Stimulated activated CD4-positive, alpha-beta T cell treated with anti-CD3 and anti-CD28 coated beads, Interleukin-12 subunit alpha, Interleukin-12 subunit beta, amount 100 ng/mL, for 24 hours (primary cell): ENCODE measurements around the gene B9D2.
"Not testable (repeated sequence)": the region's sequence is repeated elsewhere in the genome, so short reads cannot be mapped to it uniquely, and the experiment has no call there.

Source experiments
- DNase-seq, 2 experiments: peaks; one replicate each; pipeline ENCODE4 v3.0.0-alpha.2; 2020; ENCODE audit warnings: low read depth in 2 of 2

B9D2 gene

DNA sequence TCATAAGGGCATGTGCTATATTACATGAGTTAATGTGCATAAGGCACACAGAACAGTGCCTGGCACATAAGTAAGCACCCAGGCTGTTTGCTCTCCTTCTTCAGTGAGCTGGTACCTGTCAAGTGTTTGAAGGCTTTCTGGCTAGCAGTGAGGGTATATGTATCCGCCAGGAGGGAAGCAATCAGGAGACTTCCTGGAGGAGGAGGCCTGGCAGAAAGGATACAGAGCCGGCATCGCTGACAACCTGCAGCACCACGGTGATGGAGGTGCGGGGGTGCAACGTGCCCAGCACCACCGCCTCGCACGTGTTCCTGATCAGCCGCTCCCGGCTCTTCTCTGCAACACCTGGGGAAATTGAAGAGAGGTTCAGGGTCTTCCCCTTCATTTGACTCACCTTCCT, 27.7 kb upstream of the B9D2 start:
- DNase-seq, result no peak

DNA sequence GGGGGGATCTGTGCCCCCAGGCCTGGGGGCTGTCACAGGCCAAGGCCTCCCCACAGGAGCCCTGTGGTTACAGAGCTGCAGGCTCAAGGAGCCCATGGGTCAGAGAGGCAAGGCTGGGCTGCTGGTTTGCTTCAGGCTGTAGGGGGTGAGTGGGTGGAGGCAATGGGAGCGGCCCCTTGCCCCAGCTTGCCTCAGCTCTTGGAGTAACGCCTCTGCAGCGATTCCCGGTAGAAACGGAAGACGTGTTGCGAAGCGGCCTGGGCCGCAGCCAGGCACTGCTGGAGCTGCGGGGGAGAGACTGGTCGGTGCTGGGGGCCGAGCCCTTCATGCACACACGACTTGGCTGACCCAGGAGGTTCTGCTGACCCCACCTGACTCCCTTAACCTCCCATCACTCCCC, 22.5 kb upstream of the B9D2 start:
- DNase-seq, result no peak

DNA sequence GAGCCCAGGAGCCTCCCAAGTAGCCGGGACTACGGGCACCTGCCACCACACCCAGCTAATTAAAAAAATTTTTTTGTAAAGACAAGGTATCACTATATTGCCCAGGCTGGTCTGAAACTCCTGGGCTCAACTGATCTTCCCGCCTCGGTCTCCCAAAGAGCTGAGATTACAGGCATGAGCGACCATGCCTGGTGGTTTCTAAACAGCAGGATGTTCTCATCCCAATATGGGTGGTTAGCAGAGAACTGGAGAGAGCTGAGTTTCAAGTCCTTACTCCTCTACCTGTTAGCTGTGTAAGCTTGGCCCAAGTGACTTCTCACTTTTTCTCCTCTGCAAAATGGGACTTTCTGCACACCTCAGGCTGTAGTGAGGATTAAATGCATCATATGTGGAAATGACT, 20.4 kb upstream of the B9D2 start:
- DNase-seq, result no peak

DNA sequence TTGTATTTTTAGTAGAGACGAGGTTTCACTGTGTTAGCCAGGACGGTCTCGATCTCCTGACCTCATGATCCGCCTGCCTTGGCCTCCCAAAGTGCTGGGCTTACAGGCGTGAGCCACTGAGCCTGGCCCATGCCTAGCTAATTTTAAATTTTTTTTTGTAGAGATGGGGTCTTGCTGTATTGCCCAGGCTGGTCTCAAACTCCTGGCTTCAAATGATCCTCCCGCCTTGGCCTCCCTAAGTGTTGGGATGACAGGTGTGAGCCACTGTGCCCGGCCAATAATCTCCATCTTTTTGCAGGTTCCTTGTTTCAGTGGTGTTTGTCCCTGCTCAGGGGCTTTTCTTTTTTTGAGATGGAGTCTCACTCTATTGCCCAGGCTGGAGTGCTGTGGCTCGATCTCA, 17.6 kb upstream of the B9D2 start:
- not testable (repeated sequence) for DNase-seq

DNA sequence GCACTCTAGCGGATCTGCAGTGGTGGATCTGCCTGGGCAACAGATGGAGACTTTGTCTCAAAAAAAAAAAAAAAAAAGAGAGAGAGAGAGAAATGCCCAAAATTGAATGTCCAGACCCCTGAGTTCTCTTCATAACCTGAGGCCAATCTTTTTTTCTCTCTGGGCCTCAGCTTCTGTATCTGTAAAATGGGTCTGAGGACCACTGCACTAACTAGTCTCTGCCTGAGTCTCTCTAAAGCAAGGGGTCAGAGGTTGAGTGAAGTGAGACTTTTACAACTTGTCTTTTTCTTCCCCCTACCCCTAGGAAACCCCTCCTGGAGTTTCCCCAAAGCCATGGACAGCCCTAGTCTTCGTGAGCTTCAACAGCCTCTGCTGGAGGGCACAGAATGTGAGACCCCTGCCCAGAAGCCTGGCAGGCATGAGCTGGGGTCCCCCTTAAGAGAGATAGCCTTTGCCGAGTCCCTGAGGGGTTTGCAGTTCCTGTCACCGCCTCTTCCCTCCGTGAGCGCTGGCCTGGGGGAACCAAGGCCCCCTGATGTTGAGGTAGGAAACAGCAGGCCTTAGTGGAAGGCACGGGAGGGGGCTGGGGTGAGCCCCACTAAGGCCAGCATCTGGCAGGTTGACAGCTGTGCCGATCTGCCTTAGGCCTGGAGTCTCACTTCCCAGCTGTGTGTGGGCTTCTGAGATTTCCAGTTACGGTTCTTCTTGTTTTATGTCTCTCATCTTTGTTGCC, 14.2 kb upstream of the B9D2 start:
- no peak for DNase-seq

DNA sequence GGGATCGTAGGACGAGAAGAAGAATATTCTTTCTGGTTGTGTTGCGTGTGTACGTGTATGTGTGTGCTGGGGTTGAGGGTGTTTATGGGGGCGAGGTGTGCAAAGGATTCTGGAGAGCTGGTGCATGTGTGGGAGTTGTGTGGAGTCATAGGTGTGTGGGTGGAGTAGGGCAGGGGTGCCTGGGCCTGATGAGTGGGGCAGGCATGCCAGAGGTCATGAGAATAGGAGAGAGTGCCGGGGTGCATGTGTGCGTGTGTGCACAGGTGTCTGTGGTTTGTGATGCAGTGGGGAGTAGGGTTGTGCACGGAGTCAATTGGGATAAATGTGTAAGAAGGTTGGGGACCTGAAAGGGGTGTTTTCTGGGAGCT, 13.0 kb upstream of the B9D2 start:
- no peak for DNase-seq

DNA sequence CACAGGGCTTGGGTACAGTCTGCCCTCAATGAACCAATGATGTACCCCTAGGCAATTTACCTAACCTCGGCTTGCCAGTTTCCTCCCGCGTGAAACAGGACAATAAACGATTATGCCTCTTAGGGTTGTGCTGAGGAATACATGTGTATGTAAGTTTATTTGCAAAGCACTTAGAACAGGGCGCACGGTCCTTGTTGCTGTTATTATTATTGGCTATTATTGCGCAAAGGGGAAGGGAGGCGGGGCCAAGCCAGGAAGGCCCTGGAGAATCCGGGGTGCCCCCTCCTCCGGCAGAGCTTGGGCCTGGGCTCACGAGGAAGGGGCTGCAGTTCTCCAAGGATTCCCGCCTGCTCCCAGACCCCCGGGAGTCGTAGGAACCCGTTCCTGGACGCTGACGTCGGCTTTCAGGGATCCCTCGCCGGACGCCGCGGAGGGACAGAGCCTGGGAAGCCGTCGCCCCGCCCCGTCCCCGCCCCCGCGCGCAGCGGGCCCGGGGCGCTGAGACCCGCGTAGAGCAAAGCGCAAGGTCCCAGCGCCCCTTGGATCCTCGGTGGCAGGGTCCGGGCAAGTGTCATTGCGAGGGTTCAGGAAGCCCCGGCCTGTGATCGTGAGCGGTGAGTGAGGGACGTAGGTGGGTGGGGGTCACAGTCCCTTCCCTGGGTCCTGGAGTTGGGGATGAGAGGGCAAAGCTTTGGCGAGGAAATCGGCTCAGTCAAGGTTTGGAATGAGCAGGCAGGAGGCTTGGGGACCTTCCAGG, 12.5 kb upstream of the B9D2 start, which contains the start of gene TMEM91:
Gene TMEM91 (plus strand): TSS at position 293 of the 757 bp plus-strand sequence. CDS start 1,777 bp downstream, outside the sequence.
- no peak for DNase-seq

DNA sequence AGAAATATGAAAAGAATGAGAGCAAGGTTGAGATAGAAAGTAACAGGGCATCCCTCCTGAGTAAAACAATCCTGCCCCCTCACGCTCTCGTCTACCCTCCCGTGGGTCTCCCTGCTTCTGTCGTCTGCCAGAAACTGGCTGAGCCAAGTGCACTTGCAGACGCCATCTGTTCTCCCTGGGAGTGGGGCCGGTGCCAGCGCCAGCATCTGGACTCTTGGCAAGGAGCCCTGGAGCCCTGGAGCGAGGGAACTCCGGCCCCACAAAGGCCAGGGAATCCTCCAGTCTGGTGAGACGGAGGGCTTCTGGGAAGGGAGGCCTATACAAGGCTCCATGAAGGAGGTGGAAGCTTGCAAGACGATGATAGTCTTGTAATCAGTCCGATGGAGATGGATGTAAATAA, 10.0 kb upstream of the B9D2 start:
- DNase-seq, result no peak

DNA sequence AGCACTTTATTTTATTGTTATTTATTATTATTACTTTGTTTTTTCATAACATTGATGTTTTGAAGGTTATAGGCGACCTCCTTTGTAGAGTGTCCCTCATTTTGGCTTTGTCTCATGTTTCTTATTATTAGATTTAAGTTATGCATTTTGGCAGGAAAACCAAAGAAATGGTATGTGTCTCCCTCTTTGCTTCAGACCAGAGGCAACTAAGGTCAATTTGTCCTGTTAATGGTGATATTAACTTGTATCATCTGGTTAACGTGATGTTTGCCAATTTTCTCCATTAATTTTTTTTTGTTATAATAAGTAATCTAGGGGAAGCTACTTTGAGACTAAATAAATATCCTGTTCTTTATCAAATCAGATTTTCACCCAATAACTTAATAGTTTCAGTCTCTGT, 8.6 kb upstream of the B9D2 start:
- no peak for DNase-seq

DNA sequence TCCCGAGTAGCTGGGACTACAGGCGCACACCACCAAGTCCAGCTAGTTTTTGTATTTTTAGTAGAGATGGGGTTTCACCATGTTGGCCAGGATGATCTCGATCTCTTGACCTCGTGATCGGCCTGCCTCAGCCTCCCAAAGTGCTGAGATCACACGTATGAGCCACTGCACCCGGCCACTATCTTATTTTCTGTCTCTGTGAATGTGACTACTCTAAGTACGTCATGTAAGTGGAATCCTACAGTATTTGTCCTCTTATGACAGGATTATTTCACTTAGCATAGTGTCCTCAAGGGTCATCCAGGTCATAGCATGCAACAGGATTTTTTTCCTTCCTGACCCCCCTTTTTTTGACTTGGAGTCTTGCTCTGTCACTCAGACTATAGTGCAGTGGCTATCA, 7.6 kb upstream of the B9D2 start:
- no peak for DNase-seq

DNA sequence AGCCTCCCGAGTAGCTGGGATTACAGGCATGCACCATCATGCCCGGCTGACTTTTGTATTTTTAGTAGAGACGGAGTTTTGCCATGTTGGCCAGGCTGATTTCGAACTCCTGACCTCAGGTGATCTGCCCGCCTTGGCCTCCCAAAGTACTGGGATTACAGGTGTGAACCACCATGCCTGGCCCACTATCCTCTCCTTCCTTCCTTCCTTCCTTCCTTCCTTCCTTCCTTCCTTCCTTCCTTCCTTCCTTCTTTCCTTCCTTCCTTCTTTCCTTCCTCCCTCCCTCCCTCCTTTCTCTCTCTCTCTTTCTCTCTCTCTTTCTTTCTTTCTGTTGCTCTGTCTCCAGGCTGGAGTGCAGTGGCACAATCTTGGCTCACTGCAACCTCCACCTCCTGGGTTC, 7.2 kb upstream of the B9D2 start:
- DNase-seq, result not testable (repeated sequence)

DNA sequence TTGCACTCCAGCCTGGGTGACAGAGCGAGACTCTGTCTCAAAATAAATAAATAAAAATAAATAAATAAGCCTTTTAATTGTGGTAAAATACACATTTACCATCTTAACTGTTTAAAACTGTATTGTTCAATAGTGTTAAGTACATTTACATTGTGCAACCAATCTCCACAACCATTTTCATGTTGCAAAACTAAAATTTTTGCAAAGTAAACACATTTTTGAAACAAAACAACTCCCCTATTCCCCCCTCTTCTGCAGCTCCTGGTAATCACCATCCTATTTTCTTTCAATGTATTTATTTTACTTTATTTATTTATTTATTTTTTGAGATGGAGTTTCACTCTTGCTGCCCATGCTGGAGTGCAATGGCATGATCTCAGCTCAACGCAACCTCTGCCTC, 5.8 kb upstream of the B9D2 start:
- no peak for DNase-seq

DNA sequence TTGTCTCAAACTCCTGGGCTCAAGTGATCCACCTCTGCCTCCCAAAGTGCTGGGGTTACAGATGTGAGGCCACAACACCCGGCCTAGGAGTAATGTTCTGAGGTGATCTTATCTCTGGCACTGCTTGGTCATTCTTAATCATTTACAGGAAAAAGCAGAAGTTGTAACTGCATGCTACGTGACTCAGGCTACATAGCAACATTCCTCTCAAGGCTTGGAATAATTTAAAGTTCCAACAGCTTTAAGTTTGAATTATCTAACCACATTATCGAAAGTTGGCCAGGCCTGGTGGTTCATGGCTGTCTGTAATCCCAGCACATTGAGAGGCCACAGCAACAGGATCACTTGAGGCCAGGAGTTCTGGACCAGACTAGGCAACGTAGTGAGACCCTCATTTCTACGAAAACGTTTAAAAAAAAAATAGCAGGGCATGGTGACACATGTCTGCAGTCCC, 3.9 kb upstream of the B9D2 start:
- DNase-seq, result no peak

DNA sequence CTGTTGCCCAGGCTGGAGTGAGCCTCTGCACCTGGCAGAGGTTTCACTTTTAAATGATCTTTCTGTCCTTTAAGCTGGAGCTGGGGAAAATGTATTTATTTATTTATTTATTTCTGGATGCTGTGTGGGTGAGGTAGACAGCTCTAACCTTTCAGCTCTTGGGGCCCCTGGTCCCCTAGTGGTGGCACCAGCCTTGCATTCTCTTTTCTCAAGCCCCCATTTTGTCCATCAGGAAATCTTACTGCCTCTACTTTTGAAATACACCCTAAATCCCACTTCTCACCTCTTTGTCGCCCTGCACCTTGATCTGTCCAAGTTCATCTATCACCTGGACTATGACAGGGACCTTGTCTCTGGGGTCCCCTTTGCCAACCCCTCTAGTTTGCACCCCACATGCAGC, 2.1 kb upstream of the B9D2 start:
- no peak for DNase-seq

DNA sequence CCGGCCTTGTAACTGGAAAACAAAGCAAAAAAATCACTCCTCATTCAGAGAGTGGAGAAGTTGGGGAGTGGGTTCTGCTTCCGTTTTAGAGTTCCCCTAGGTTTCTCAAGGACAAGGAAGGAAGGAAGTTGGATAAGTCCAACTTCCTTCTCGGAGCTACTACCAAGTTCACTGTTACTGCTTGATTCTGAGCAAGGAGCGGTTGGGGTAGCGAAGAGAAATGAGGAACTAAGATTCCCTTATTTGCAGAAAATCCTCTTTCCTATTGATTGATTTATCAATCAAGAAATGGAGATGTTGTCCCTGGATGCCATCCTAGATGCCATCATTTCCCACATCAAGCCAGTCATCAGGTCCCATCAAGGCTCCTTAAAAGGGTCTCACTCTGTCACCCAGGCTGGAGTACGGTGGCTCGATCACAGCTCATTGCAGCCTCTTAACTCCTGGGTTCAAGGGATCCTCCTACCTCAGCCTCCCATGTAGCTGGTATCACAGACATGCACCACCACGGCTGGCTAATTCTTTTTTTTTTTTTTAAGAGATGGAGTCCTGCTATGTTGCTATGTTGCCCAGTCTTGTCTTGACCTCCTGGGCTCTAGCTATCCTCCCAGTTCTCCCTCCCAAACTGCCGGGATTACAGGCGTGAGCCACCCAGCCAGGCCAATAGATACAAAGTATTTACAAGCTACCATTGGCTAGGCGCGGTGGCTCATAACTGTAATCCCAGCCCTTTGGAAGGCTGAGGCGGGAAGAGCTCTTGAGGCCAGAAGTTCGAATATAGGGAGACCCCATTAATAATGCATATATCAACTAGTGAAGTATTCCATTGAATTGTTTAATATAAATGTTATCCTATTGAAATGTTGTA, 809 bp upstream of the B9D2 start:
- no peak for DNase-seq

DNA sequence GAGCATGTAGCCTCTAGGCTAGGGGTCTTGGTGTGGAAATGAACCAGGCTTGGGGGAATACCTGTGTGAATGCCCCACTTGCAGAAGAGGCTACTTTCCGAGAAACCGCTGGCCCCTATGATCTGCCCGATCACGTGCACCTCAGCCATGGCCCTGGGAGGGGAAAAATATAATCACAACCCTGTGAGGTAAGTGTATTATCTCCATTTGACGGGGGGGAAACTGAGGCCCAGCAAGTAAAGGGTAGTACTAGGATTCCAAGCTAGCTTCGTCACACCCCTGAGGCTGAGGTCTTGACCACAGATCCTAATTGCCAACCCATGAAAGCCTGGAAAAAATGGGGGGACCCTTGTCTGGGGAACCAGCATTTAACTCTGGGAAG, 587 bp downstream of the B9D2 start:
- DNase-seq, result no peak

DNA sequence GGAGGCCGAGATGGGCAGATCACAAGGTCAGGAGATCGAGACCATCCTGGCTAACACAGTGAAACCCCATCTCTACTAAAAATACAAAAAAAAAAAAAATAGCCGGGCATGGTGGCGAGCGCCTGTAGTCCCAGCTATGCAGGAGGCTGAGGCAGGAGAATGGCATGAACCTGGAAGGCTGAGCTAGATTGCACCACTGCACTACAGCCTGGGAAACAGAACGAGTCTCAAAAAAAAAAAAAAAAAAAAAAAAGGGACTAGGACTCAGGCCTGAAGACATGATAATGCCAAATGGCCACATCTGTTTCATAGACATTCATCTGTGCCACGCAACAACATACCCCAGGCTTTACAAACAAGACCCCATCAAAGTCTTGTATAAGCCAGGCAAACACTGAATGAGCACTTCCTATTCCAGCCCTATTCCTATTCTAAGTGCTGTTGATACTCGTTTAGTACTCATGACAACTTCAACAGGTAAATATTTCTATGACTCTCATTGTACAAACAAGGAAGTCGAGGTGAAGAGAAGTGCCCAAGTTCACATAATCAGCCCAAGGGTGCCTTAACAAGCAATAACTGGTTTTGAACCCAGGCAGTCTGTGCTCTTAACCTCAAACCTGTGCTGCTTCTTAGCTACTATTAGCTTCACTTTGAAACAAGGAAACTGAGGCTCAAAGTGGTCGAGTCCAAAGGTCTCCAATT, 1.7 kb downstream of the B9D2 start:
- DNase-seq, result no peak

DNA sequence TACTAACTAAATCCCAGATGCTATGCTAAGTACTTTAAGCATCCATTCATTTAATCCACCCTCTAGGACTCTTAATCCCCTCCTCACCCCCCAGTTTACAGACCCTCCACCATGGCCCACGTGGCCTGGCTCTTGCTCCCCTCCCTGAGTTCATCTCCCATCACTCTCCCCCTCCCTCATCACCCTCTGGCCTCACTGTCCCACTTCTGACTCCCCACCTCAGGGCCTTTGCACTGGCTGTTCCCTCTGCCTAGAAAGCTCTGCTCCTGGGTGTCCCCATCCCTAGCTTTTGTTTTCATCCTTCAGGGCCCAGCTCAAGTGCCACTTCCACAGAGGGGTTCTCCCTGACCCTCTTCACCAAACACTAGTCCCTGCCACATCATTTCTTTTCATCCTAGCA, 4.2 kb downstream of the B9D2 start:
- DNase-seq, result no peak

DNA sequence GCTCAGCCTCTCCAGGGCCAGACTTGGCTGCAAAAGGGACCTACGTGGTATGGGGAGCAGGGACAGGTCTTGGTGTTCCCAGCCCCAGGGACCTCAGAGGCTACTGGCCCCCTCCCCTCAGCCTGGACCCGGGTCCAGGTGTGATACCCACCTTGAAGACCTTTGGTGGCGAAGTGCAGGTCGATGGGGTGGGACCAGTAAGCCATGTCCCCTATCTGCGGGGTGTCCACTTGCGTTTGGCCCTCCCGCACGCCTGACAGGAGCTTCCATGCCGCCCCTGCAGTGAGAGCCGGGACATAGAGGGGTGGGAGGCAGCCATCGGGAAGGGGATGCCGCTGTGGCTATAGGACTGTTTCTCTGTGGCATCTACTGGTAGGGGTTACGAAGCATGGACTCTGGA, 6.2 kb downstream of the B9D2 start:
- no peak for DNase-seq

DNA sequence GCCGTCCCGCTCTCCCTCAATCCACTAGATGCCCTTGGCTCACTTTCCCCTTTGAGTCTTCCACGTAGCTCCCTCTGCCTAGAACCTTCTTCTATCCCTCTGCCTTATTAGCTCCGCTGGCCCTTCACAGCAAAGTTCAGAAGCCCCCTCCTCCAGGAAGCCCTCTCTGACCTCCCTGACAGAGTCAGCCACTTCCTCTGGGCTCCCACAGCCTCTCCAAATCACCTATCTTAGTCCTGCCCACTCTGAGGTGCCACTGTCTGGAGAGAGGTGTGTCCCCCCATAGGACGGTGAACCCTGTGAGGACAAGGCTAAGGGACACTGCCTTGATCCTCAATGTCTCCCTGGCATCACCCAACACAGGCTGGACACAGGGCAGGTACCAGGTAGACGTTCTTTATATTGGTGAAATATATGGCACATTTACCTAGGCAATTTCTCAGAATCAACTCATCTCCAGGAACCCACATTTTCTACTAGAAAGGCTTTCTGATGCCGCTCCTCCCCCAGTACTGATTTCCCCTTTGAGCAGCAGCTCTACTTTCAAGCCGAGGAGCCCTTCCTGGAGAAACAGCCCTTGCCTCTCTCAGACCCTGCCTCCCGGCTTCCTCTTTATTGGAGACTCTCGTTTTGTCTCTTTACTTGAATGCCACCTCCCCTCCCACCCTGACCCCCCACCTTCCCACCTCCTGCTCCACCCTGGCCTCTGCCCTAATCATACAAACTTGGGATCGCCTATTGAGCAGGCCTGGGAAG, 6.8 kb downstream of the B9D2 start:
- DNase-seq, result no peak

DNA sequence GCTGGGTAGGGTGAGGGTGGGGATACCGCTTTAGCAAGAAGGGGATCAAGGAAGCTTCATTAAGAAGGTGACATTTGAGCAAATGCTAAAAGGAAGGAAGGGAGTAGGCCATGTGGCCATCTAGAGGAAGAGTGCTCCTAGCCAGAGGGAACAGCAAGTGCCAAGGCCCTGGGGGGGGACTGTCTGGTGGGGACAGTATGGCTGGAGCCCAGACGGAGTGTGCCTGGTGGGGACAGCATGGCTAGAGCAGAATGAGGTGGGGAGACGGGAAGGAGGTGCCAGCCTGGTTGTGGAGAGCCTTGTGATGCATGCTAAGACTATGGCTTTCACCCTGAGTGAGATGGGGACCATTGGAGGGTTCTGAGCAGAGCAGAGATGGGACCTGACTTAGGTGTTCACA, 8.1 kb downstream of the B9D2 start:
- no peak for DNase-seq
